Superior temporal gyrus (tissue), 1 donor: ENCODE measurements around the gene ZIC1.

Source experiments
- DNase-seq: peaks from one replicate; pipeline ENCODE4 v3.0.0-alpha.2; 2016; ENCODE audit errors: extremely low spot score

ZIC1 gene

GRCh38 chr3:147380387-147380951, 28.7 kb upstream of the ZIC1 start:
- DNase-seq: no peak

- no peak for DNase-seq
Measured at GRCh38 chr3:147380977-147381376, 28.2 kb upstream of the ZIC1 start.

DNA sequence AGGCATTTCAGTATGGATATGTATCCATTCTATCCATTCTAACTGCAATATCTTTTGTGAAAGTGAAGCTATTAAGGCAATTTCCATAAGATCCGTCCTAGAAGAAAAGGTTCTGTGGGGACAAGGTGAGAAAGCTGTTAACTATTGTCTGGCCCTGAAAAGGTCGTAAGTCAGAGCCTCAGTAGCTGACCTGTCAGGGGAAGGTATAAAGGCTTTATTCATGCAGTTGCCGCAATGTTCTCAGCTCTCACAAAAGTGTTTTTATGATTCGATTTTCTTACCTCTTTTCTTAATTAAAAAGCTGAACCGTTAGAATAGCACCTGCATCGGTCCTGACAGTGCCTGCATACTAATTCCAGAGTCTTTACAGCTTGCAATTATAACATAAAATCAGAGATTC, 27.6 kb upstream of the ZIC1 start:
- DNase-seq: no peak

- no peak for DNase-seq
Measured at GRCh38 chr3:147383617-147384016, 25.5 kb upstream of the ZIC1 start.

GRCh38 chr3:147384210-147385058, 24.7 kb upstream of the ZIC1 start:
- DNase-seq: no peak

GRCh38 chr3:147385059-147386012, 23.8 kb upstream of the ZIC1 start:
- no peak for DNase-seq

- DNase-seq: no peak
Measured at GRCh38 chr3:147387291-147387884, 21.8 kb upstream of the ZIC1 start.

DNA sequence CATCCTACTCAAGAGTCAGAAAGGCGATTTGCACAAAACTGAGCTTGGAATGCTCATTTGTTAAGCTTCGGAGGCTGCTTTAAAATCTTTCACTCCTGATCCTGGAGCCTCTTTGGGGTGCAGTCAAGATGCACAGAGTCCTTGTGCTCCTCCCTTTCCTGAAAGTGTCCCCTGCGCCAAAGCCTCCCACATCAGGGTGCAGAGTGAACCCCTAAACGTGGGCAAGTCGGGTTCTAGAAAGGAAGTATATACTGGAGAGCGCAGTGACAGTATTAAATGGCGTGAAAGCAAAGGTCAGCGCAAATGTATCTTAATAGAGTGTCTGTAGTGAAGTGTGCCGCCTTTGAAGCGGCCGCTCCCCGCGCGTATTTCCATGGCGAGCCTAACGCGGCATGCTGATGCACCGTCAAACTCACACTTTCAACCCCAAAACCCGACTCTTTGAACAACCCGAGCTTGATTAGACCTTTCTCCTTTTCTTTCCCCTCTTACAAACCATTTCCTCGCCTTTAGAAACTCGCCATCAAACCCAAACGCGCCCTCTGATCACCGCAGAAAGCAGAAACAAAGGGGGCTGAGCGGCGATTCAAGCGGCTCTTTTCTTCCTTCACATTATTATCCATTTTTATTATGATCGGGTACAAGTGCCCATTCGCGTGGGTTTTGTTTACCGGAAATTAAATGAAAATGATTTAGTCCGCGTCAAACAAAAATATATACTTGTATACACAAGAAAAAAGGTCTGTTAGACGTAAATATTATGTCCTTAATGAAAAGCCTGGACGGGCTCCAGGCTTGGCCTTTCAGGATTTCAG, 21.1 kb upstream of the ZIC1 start:
- no peak for DNase-seq

DNA sequence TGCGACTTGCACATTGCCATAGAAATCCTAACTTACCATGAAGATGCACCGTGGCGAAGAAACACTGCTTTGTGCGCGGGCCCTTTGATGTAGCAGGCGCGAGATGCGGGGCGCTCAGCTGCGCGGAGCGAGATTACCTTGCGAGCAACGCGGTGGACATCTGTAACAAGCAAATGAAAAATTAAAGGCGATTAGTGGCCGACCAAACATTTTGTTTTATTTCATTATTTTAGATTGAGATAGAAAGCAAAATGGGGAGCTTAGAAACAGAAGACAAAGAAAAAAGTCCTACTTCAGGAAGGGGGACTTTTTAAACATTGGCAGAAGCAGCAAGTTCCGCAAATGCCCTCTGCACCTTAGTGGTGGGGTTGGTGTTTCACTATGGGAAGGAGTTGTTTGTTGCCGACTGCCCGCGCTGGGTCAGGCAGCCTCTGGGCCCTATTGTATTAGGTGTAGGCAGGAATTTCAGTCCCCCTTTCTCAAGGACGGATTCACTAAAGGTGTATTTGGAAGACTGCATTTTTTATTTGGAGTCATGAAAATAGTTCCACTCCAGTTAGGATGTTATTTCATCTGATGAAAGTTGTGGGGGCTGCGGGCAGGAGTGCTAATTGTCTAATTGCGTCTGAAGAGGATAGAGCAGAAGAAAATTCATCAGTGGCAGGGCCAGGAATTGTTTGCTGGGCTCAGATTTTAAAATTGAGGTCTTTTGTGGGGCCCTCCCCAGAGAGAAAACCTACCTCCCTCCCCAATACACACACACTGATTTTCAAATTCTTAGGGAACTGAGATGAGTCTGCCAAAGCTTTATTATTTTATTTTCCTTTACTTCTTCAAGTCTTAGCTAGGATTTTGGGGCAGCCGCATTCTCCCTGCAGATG, 20.2 kb upstream of the ZIC1 start:
- no peak for DNase-seq

DNA sequence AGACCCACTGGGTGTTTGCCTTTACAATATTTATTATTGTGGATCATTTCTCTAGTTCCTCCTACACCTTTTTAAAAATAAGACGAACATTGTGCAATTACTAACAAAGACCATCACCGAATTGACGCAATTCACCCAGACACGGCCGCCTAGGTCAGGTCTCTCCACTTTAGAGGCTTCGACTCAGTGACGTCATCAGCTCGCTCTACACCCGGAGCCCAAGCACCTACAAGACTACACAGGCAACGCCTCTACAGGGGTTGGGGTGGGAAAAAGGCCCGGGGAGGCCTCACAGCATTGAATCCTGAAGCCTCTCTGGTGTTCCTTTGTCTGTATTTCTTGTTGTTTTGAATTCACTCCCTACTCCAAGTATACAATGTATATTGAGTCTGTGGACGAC, 19.4 kb upstream of the ZIC1 start:
- no peak for DNase-seq

DNA sequence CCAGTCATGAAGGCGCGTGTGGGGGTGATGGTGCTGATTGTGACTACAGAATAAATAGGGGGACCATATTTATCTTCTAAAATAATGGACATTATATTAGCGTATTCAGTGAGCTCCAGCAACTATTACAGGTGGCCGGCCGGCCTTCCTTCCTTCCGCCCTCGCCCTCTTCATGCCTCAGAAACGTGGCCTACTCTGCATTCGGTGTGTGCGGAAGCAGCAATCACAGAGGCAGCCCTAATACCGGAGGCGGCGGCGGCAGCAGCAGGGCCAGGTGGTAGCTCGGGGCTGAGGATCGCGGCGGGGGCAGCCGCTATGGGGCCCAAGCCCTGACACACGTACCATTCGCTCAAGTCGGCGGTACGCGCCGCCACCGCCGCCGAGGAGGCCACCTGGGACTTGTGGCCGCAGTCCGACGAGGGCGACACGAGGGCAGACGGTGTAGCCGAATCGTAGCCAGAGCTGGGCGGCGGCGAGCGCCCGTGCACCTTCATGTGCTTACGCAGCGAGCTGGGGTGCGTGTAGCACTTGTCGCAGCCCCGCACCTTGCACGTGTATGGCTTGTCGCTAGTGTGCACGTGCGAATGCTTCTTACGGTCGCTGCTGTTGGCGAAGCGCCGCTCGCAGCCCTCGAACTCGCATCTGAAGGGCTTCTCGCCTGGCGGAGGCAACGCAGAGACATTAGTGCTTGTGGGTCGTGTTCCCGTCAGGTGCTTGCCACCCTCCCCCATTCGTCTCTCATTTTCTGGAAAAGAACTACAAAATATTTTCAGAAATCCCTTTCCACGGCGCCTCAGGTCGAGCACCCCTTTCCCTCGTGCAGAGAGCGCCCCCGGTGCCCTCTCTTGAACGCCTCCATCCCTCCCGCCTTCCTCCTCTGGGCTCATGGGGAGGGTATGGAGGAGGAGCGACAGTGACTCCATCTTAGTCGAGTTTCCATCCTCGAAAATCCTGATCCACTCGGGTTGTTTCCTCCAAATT, 18.3 kb upstream of the ZIC1 start:
- no peak for DNase-seq

- DNase-seq: no peak
Measured at GRCh38 chr3:147391781-147392624, 17.2 kb upstream of the ZIC1 start.

- no peak for DNase-seq
Measured at GRCh38 chr3:147392625-147392946, 16.6 kb upstream of the ZIC1 start.

- DNase-seq: no peak
Measured at GRCh38 chr3:147393261-147393942, 15.8 kb upstream of the ZIC1 start.

DNA sequence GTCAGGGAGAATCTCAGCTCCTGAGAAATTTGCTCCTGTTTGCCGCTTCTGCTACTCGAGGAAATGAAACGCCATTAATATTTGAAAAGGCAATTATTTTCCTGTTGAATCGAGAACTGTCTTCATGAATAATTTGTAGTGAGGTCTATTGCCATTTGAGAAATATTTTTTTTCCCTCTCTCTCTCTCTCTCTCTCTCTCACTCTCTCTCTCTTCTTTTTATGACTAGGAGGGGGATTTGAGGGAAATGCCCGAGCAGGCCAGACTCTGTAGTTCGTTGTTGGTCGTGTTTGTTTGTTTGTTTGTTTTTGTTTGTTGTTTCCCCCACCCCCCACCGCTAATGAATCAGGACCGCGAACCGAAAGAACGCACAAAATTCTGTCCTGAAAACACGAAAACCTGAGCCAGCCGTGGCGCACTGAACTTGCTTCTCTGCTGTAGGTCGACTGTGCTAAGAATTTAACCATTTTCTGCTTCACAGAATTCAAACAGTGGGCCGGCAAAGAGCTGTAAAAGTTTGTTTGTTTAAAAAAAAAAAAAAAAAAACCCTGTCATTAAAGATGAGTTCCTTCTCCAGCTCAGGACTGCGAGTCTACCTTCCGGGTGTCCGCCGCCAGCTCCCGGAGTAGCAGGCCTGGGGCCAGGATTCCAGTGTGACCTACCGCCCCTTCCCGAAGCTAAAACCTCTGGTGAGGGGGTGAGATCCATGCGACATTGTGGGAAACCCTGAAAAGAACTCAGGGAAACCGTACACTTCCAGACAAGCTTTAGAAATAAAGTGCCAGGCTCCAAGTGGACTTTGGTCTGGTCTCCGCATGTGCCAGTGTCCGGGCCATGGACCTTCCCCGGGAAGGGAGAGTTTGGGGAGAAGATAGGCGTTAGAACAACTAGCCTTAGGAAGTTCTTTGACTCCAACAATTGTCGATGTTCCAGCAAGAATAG, 15.0 kb upstream of the ZIC1 start:
- no peak for DNase-seq

GRCh38 chr3:147394884-147395225, 14.3 kb upstream of the ZIC1 start:
- no peak for DNase-seq
